HG03442 (cell line): ENCODE results near the gene SLC8A2.

ENCODE experiments used
- ATAC-seq: cut with Tn5 transposase; IDR thresholded peaks from one replicate; pipeline ENCODE4 v1.9.1; 2021; ENCODE audit warnings: mild to moderate bottlenecking, moderate library complexity; ENCODE audit not compliant: unreplicated experiment

Gene SLC8A2

GRCh38 chr19:47461876-47462275, 9.8 kb downstream of the SLC8A2 start:
- ATAC-seq, result no peak

- no peak for ATAC-seq
These were observed 12.2 kb downstream of the SLC8A2 start for GRCh38 chr19:47459477-47459876.

- ATAC-seq, result no peak
These were observed 13.0 kb downstream of the SLC8A2 start for GRCh38 chr19:47458672-47459071.

- ATAC-seq, result no peak
These were observed 14.8 kb downstream of the SLC8A2 start for GRCh38 chr19:47456721-47457474.

- no peak for ATAC-seq
These were observed 21.2 kb downstream of the SLC8A2 start for GRCh38 chr19:47450478-47450877.

- no peak for ATAC-seq
These were observed 23.3 kb downstream of the SLC8A2 start for GRCh38 chr19:47448360-47448727.

- ATAC-seq, result no peak
These were observed 24.0 kb downstream of the SLC8A2 start for GRCh38 chr19:47447470-47448359.

GRCh38 chr19:47446534-47447469, 24.9 kb downstream of the SLC8A2 start:
- no peak for ATAC-seq

- ATAC-seq, result no peak
These were observed 25.7 kb downstream of the SLC8A2 start for GRCh38 chr19:47445937-47446402.

- ATAC-seq, result no peak
These were observed 26.2 kb downstream of the SLC8A2 start for GRCh38 chr19:47445527-47445926.

GRCh38 chr19:47444388-47444821, 27.3 kb downstream of the SLC8A2 start:
- no peak for ATAC-seq

- no peak for ATAC-seq
These were observed 28.4 kb downstream of the SLC8A2 start for GRCh38 chr19:47443331-47443730.

GRCh38 chr19:47438793-47439220, 32.9 kb downstream of the SLC8A2 start:
- ATAC-seq, result no peak

- ATAC-seq, result no peak
These were observed 34.2 kb downstream of the SLC8A2 start for GRCh38 chr19:47437500-47437899.

- ATAC-seq, result no peak
These were observed 34.8 kb downstream of the SLC8A2 start for GRCh38 chr19:47436712-47437401.

GRCh38 chr19:47435883-47436417, 35.7 kb downstream of the SLC8A2 start:
- ATAC-seq, result no peak

GRCh38 chr19:47435196-47435595, 36.5 kb downstream of the SLC8A2 start:
- no peak for ATAC-seq

- no peak for ATAC-seq
These were observed 37.6 kb downstream of the SLC8A2 start for GRCh38 chr19:47434088-47434487.

GRCh38 chr19:47433121-47433520, 38.6 kb downstream of the SLC8A2 start:
- ATAC-seq, result no peak

GRCh38 chr19:47432499-47432898, 39.2 kb downstream of the SLC8A2 start:
- ATAC-seq, result no peak
